Dedifferentiated amniotic fluid mesenchymal stem cell (primary cell): ENCODE results near the gene COX10.
"Not testable (repeated sequence)": the region's sequence is repeated elsewhere in the genome, so short reads cannot be mapped to it uniquely, and the experiment has no call there.

ENCODE experiments used
- DNase-seq: peaks from one replicate; pipeline ENCODE4 v3.0.0-alpha.2; 2016; ENCODE audit errors: extremely low spot score

Gene COX10

GRCh38 chr17:14177801-14178200 lies 108.5 kb downstream of the COX10 start:
- DNase-seq, result not testable (repeated sequence)

- not testable (repeated sequence) for DNase-seq
Measured at GRCh38 chr17:14179951-14180350, 110.6 kb downstream of the COX10 start.

GRCh38 chr17:14182084-14182483 lies 112.8 kb downstream of the COX10 start:
- not testable (repeated sequence) for DNase-seq

GRCh38 chr17:14184536-14184935 lies 115.2 kb downstream of the COX10 start:
- DNase-seq, result not testable (repeated sequence)

- DNase-seq, result not testable (repeated sequence)
Measured at GRCh38 chr17:14186443-14186842, 117.1 kb downstream of the COX10 start.

- not testable (repeated sequence) for DNase-seq
Measured at GRCh38 chr17:14190774-14191173, 121.5 kb downstream of the COX10 start.

- DNase-seq, result not testable (repeated sequence)
Measured at GRCh38 chr17:14191469-14191868, 122.2 kb downstream of the COX10 start.

GRCh38 chr17:14192039-14192438 lies 122.7 kb downstream of the COX10 start:
- DNase-seq, result not testable (repeated sequence)

GRCh38 chr17:14192636-14193344 lies 123.5 kb downstream of the COX10 start:
- DNase-seq, result not testable (repeated sequence)

GRCh38 chr17:14196377-14196997 lies 127.2 kb downstream of the COX10 start:
- no peak for DNase-seq

GRCh38 chr17:14197057-14197456 lies 127.8 kb downstream of the COX10 start:
- no peak for DNase-seq

GRCh38 chr17:14197586-14197985 lies 128.3 kb downstream of the COX10 start:
- DNase-seq, result no peak

- no peak for DNase-seq
Measured at GRCh38 chr17:14198013-14198412, 128.7 kb downstream of the COX10 start.

GRCh38 chr17:14198575-14198974 lies 129.3 kb downstream of the COX10 start:
- no peak for DNase-seq

GRCh38 chr17:14199601-14200000 lies 130.3 kb downstream of the COX10 start:
- DNase-seq, result no peak

- no peak for DNase-seq
Measured at GRCh38 chr17:14200354-14200753, 131.1 kb downstream of the COX10 start.

- no peak for DNase-seq
Measured at GRCh38 chr17:14201021-14201987, 132.0 kb downstream of the COX10 start.

GRCh38 chr17:14201988-14202380 lies 132.7 kb downstream of the COX10 start:
- no peak for DNase-seq

GRCh38 chr17:14202388-14203166 lies 133.3 kb downstream of the COX10 start:
- no peak for DNase-seq

- DNase-seq, result no peak
Measured at GRCh38 chr17:14203388-14203787, 134.1 kb downstream of the COX10 start.

GRCh38 chr17:14204084-14204483 lies 134.8 kb downstream of the COX10 start:
- DNase-seq, result no peak
